Activated T-cell treated with anti-CD3 and anti-CD28 coated beads, Interleukin-2, amount 50 U/mL, for 4 hours (primary cell): Measurements from ENCODE around the gene AKT3. TPM values are rescaled to one million over a fixed set of nuclear protein-coding genes. Genes with fewer than 3 reads are reported as not detected.

Experiments
- ATAC-seq, 2 donors: fragments of 200-7000 bp; cut with Tn5 transposase; one replicate each; pipeline ENCODE4 v1.10.0; 2021
- DNase-seq: peaks from one replicate; pipeline ENCODE4 v3.0.0-alpha.2; 2020
- H3K27me3 Mint-ChIP-seq: one replicate; pipeline ENCODE4 v1.8.0; 2021; ENCODE audit warnings: low read depth, mixed read lengths
- H3K36me3 Mint-ChIP-seq: one replicate; pipeline ENCODE4 v1.8.0; 2022; ENCODE audit warnings: mixed read lengths; ENCODE audit not compliant: insufficient read depth
- H3K4me1 Mint-ChIP-seq: one replicate; pipeline ENCODE4 v1.8.0; 2021; ENCODE audit warnings: low read depth, mixed read lengths
- H3K4me3 Mint-ChIP-seq: one replicate; pipeline ENCODE4 v1.8.0; 2021; ENCODE audit warnings: mild to moderate bottlenecking, moderate library complexity, mixed read lengths
- H3K9me3 Mint-ChIP-seq: one replicate; pipeline ENCODE4 v1.8.0; 2021; ENCODE audit warnings: mixed read lengths
- total RNA-seq, 3 donors: library from RNA; stranded (reverse); gene quantifications; one replicate each; pipeline ENCODE4 v1.2.1, GENCODE V29; 2021

AKT3 gene
- total RNA-seq, 3 donors from 2014 or later = 17.9 to 19.1 (median 18.3) TPM

DNA sequence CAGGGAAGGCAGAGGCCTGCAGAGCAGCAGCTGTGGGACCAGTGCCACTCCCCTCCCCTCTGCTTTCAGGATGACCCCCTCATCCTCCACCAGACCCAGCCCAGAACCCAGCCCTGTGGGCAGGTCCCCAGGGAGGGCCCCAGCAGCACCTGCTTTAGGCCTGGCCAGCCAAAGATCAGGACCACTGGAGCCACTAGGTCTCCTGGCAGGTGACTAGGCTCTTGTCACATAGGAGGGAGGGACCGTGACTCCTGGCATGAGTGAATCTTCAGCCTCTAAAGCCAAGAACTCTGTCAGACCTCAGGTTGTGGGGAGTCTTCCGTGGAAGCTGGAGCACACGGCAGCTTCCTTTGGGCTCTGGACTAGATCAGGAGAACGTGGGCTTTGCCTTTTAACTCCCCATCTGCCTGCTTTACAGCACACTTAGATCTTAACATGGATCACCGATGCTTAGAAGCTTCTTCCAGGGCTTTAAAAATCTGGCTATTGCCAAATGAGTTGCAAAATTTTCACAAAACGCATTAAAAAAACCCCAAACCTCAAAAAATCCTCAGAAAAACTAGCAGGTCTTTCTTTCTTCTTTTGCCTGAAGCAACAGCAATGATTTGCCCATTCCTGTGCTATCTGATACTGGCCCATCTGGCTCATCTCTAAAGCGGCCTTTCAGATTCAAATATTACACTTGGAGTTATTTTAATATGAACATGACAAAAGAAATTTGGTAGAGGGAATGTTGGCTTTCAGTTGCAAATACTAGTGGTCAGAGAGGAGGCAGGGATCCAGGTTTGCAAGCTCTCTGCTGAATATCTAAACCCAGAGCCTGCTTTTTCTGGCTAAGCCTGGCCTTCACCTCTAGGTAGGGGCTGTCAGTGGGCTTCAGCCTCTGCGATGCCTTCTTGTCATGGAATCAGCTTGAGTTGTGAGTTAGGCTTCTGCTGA is 359.0 kb downstream of the AKT3 start:
- Mint-ChIP-seq H3K9me3 (no peaks in the 10 kb centered on the region), H3K27me3 (no peaks in the 10 kb centered on the region), H3K4me1 (no peaks in the 10 kb centered on the region), H3K36me3 (peaks cover 6% of the 10 kb centered on the region), H3K4me3 (no peak overlapping the region)
- ATAC-seq = no peak
- DNase-seq = no peak

DNA sequence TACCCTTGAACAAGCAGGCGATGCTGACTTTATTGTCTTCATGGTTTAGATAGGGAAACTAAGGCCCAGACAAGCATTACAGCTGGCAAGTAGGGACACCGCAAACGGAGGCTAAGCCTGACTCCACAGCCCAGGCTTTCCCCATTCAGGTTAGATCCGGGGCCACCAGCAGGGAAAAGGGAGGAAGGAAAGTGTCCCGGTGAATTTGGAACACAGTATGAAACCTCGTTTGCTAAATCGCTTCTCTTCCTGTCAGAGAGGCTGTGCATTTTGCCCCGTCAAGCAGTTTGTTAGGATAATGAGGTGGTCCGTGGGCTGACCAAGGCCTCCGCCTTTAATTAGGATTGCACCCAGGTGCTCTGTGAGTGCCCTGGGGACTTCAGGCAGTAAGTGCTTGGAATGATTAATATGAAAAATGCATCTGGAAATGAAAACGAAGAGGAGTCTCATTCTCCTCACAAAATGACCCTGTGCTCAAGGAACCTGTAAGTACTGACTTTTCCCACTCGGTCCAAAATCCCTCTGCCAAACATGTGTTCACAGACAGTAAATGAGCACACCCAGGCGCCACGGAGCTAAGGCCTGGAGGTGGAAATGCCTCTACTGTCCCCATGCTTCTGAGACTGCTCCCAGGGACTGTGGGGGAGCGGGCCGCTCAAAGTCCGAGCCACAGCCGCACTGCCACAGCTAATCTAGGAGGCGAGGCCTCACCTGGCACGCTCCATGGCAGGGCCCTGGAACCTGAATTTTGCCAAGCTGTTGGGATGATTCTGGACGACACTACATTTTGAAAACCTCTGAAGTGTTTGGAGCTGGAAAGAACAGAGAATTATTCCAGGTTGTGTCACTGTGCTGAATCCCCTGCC is 360.1 kb downstream of the AKT3 start:
- no peak for DNase-seq
- no peaks in the 10 kb centered on the region for H3K27me3 Mint-ChIP-seq
- H3K4me1 Mint-ChIP-seq = no peaks in the 10 kb centered on the region
- H3K4me3 Mint-ChIP-seq = no peak overlapping the region
- ATAC-seq = no peak
- H3K36me3 Mint-ChIP-seq = peaks cover 6% of the 10 kb centered on the region
- H3K9me3 Mint-ChIP-seq = no peaks in the 10 kb centered on the region

DNA sequence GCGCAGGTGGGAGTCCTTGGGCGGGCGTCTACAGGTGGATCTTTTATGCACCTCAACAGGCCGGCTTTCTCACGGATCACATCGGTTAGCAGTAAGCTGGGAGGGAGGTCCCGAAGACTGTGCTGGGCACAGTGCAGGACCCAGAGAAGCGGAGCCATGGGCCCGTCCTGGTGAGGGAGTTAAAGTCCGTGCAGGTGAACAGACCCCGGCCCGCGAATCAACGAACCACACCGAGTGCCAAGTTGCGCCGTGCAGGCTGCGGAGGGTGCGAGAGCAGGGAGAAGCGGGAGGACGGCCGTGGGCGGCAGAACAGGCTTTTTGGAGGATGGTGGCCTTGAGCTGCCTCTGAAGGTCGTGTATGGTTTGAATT is 360.9 kb downstream of the AKT3 start:
- Mint-ChIP-seq H3K9me3 (no peaks in the 10 kb centered on the region), H3K4me1 (no peaks in the 10 kb centered on the region), H3K4me3 (no peak overlapping the region), H3K27me3 (no peaks in the 10 kb centered on the region), H3K36me3 (peaks cover 4% of the 10 kb centered on the region)
- DNase-seq (no peak), ATAC-seq (no peak)

DNA sequence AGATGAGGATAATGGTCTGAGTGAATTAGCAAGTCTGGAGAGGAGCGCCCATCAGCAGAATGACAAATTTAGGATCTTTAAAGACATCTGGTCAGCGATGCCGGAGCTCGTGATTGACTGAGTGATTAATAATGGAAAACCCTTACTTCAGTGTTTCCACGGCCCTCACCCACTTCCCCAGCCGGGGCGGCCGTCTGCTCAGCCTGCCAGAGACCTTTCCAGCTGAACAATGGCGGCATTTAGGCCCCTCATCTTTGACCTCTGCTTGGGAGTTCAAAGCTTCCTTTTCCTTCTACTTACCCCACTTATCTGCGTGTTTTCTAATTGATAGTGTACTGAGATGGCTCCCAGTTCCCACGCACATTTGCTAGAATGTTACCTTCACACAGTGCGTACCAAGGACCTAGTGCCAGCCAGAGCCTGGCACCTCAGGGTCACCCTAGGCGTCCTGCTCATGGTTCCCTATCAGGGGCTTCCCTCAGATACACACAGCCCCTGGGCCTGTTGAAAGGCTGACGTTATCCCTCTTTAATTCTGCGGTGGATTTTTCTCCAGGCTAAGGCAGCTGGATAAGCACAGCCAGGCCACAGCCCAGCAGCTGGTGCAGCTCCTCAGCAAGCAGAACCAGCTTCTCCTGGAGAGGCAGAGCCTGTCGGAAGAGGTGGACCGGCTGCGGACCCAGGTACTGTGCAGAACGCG is 361.4 kb downstream of the AKT3 start:
- H3K4me1 Mint-ChIP-seq = peaks cover under 1% of the 10 kb centered on the region
- H3K9me3 Mint-ChIP-seq = no peaks in the 10 kb centered on the region
- ATAC-seq (no peak), DNase-seq (no peak)
- peaks cover 3% of the 10 kb centered on the region for H3K36me3 Mint-ChIP-seq
- H3K4me3 Mint-ChIP-seq = no peak overlapping the region
- no peaks in the 10 kb centered on the region for H3K27me3 Mint-ChIP-seq

DNA sequence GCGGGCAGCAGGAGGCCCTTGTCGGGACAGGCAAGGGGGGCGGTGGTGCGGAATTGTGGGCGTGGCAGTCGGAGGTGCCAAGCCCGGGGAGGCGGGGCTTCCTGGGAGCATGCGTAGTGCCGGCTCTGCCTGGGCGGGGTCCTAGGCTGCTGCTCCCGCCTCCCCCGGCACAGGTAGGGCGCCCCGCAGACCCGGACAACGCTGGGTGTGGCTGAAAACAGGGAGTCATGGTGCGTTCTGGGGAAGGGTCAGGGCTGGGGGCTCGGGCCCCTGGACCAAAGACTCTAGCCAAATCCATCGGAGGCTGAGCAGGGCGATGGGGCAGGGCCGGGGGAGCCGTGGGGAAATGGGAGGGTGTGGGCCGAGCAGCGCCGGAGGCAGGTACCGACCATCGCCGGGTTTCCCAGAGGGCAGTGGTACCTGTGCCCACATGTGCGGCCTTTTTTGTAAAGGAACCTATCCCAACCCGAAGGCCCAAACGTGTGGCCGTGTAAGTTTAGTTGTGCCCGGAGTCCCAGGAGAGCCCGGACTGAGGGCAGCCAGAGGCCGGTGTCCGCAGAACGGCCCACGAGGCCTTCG is 362.3 kb downstream of the AKT3 start:
- Mint-ChIP-seq H3K9me3 (no peaks in the 10 kb centered on the region), H3K4me1 (peaks cover 4% of the 10 kb centered on the region), H3K27me3 (no peaks in the 10 kb centered on the region), H3K4me3 (no peak overlapping the region), H3K36me3 (no peaks in the 10 kb centered on the region)
- DNase-seq (no peak), ATAC-seq (no peak)

DNA sequence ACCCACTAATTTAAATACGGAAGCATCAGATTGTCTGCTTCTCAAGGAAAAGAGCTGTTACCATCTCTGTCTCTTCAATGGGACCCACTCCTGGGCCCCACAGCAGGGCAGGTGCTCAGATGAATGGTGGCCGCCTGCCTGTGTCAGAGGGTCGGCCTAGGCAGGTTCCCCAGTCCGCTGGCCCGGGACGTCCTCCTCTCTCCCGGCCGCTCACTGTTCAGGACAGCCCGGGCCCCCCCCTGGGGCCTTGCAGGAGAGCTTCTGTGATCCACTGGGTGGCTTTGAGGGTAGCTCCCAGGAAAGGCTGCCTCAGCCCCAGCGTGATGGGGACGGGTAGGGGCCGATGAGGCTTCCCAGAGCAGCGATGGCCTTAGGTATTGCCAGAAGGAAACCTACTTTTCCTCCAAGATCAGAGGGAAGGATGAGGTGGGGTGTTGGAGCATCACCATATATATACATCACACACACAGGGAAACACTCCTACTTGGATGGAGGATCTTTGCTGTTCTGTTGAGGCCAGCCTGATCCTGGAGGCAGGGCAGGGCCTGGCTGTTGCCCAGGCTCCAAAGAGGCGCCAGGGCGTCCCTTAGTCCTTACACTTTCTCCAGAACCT is 362.9 kb downstream of the AKT3 start:
- H3K27me3 Mint-ChIP-seq = no peaks in the 10 kb centered on the region
- H3K4me1 Mint-ChIP-seq = peaks cover 10% of the 10 kb centered on the region
- no peaks in the 10 kb centered on the region for H3K36me3 Mint-ChIP-seq
- no peaks in the 10 kb centered on the region for H3K9me3 Mint-ChIP-seq
- ATAC-seq = no peak
- no peak overlapping the region for H3K4me3 Mint-ChIP-seq
- no peak for DNase-seq

DNA sequence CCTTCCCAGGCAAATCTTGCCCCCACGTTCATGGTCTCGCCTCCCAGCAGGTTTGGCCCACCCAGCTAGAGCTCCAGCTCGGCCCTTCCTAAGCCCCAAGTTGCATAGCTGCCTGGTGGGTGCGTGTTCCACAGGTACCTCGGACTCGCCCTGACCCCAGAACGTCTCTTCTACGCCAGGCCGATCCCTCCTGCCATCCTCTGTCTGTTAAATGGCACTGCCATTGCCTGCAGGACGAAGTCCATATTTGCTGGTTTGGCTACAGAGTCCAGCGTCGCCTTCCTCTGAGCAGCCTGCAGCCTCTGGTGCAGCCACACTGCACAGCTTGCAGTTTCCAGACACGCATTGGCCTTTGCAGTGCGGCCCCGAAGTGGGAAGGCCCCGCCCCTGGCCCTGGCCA is 366.1 kb downstream of the AKT3 start:
- ATAC-seq (no peak), DNase-seq (no peak)
- H3K4me1 Mint-ChIP-seq = peaks cover 14% of the 10 kb centered on the region
- peak overlapping the region; percentile 72 for H3K4me3 Mint-ChIP-seq
- no peaks in the 10 kb centered on the region for H3K36me3 Mint-ChIP-seq
- no peaks in the 10 kb centered on the region for H3K9me3 Mint-ChIP-seq
- H3K27me3 Mint-ChIP-seq = no peaks in the 10 kb centered on the region

DNA sequence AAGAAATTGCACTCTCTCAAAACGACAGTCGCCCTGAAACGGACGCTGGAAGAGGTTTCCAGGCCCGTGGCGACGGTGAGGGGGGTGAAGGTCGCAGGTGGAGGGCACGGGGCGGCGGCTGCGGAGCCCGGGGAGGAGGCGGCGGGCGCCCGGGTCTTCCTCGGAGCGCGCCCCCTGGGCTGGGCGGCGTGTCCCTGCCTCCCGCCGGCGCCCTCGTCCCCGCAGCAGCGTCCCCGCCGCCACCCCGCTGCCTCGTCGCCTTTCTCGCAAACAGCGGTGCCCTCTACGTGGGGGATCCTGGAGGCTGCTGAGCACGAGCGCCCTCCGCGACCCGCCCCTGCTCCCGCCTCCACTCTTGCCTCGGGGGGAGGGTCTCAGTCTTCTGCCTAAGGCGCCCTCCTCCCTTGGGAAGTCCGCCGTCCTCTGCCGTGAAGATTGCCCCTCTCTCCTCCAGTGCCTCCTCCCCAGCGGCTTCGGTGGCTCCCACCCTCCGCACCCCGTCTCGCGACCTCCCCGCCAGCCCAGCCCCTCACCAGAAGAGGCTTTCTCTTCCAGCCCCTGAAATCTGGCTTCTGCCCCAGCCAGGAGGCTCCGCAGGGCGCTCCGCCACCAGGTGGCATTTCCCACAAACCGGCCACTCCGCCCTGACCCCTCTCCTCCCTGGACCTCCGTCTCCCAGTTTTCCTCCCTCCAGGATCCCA is 366.8 kb downstream of the AKT3 start:
- no peaks in the 10 kb centered on the region for H3K27me3 Mint-ChIP-seq
- peak overlapping the region; percentile 72 for H3K4me3 Mint-ChIP-seq
- peaks cover 14% of the 10 kb centered on the region for H3K4me1 Mint-ChIP-seq
- DNase-seq = no peak
- H3K36me3 Mint-ChIP-seq = no peaks in the 10 kb centered on the region
- ATAC-seq = peak; percentile 66 to 77
- H3K9me3 Mint-ChIP-seq = no peaks in the 10 kb centered on the region

DNA sequence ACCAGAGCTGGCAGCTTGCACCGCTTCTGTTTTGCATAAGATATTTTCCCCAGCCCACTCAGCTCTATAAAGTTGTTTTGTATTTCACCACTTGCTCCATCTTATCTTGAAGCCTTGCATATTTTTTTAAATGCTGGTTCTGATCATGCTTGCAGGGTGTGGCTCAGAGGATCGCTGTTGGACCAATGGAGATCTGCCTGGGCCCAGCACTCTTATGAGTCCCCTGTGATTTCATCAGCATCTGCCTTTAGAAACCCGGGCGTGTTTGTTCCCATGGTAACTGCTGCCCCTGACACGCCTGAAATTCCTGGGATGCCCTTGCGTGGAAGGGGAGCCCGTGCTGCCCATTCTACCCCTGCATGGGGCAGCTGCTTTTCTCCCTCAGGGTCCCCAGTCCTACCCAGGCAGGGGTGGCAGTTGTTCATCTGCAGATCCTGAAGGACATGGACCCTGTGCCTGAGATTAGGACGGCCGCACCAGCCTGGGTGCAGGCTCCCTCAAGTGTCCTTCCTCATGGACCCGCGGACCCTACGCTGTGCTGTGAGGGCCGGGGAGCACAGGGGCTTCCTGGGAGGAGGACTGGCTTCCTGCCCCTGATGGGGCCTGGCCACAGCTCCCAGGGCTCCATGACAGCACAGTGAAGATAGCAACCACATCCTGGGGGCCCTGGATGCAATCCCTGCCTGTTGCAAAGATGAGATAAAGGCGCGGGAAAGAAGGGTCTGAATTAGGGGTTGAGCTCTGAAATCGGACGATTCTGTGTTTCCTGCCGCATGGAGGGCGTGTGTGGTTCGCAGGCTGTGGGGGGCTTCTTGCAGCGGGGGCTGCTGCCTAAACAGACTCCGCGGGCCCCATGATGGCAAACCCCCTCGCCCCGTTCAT is 367.7 kb downstream of the AKT3 start:
- Mint-ChIP-seq H3K4me1 (peaks cover 14% of the 10 kb centered on the region), H3K36me3 (no peaks in the 10 kb centered on the region), H3K4me3 (peak overlapping the region; percentile 69), H3K9me3 (no peaks in the 10 kb centered on the region), H3K27me3 (no peaks in the 10 kb centered on the region)
- peak; percentile 35 to 36 for ATAC-seq
- DNase-seq = no peak

DNA sequence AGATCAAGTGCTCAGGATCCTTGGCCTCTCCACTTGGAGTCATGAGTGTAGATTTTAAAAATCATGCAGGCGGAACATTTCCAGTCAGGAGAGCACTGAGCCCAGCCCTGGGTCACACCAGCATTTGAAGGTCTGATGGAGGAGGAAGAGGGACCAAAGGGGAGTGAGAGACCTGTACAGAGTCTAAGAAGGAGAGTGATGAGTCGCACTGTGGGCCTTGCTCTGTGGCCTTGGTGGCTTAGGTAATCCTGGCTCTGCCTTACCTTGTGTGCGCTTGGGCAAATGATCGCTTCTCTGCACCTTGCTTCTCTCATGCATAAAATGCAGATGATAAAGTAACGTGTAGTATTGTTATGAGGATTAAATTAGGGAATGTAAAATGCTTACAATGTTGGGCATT is 368.9 kb downstream of the AKT3 start:
- Mint-ChIP-seq H3K9me3 (no peaks in the 10 kb centered on the region), H3K36me3 (peaks cover 4% of the 10 kb centered on the region), H3K4me3 (no peak overlapping the region), H3K4me1 (peaks cover 14% of the 10 kb centered on the region), H3K27me3 (no peaks in the 10 kb centered on the region)
- ATAC-seq (no peak), DNase-seq (no peak)

DNA sequence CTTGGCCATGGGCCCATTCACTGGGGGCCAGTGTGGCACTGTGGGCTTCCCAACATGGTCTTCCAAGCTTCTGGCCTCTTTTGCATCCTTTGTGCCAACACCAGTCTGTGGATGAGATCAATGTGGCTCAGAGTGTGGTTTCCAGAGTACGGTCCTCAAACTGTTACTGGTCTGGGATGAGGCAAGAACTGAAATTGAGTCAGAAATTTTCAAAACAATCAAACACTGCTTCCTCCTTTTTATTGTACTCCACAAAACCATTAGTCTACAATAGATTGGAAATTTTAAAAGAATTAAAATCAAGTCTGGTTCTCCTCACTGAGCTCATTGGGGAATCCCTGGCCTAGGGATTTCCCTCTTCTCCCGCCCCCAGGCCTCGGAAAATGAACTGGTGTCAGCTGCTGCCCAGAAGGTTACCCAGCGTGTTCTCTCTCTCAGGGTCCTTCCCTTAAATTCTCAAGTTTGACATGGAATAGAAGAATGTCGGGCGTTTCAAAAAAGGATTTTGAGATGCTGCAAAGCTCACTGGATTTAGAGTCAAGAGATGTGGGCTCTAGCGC is 372.2 kb downstream of the AKT3 start:
- ATAC-seq = no peak
- no peak for DNase-seq
- Mint-ChIP-seq H3K36me3 (peaks cover 9% of the 10 kb centered on the region), H3K4me1 (peaks cover 19% of the 10 kb centered on the region), H3K27me3 (no peaks in the 10 kb centered on the region), H3K4me3 (no peak overlapping the region), H3K9me3 (no peaks in the 10 kb centered on the region)

DNA sequence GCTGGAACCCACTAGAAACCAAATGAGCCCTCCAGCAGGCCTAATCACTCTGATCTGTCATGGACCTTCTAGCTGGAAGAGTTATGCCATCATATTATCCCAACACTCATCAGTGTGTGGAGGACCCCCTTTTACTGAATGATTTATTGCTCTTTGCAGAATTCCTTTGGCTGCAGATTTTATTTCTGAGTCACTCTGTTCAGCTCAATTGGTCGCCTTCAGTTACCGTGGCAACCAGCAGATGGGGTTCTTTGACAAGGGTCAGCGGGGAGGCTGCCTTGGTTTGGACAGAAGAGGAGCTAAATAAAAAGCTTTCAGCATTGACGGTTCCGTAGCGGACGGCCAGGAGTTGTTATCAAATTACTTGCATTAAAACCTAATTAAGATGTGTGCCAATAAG is 374.1 kb downstream of the AKT3 start:
- Mint-ChIP-seq H3K4me1 (peaks cover 9% of the 10 kb centered on the region), H3K27me3 (no peaks in the 10 kb centered on the region), H3K9me3 (no peaks in the 10 kb centered on the region), H3K36me3 (peaks cover 9% of the 10 kb centered on the region), H3K4me3 (no peak overlapping the region)
- ATAC-seq (no peak), DNase-seq (no peak)
